Osteocyte (in vitro differentiated cells): Measurements from ENCODE around the gene HSD17B2. TPM values are rescaled to one million over a fixed set of nuclear protein-coding genes. Genes with fewer than 3 reads are reported as not detected.

Experiments
- DNase-seq: peaks from one replicate; pipeline ENCODE4 v3.0.0; 2021; ENCODE audit warnings: mixed read lengths; ENCODE audit not compliant: unreplicated experiment; ENCODE audit errors: extremely low spot score
- H3K27ac Mint-ChIP-seq: one replicate; pipeline ENCODE4 v1.8.0; 2021; ENCODE audit warnings: mild to moderate bottlenecking, mixed read lengths; ENCODE audit not compliant: unreplicated experiment
- H3K27me3 Mint-ChIP-seq: one replicate; pipeline ENCODE4 v1.8.0; 2021; ENCODE audit warnings: mixed read lengths; ENCODE audit not compliant: unreplicated experiment
- H3K36me3 Mint-ChIP-seq: one replicate; pipeline ENCODE4 v1.8.0; 2021; ENCODE audit warnings: mixed read lengths; ENCODE audit not compliant: unreplicated experiment
- H3K4me1 Mint-ChIP-seq: one replicate; pipeline ENCODE4 v1.8.0; 2021; ENCODE audit warnings: mixed read lengths; ENCODE audit not compliant: unreplicated experiment
- H3K4me3 Mint-ChIP-seq: one replicate; pipeline ENCODE4 v1.8.0; 2021; ENCODE audit warnings: mild to moderate bottlenecking, moderate library complexity, mixed read lengths; ENCODE audit not compliant: unreplicated experiment
- H3K9me3 Mint-ChIP-seq: one replicate; pipeline ENCODE4 v1.8.0; 2021; ENCODE audit warnings: mixed read lengths; ENCODE audit not compliant: unreplicated experiment
- CTCF ChIP-seq: fragments of 200-600 bp; sonication (generic); IDR thresholded peaks from 2 replicates; pipeline ENCODE4 v1.5.0; 2021; ENCODE audit warnings: antibody characterized with exemption, mild to moderate bottlenecking, moderate library complexity
- total RNA-seq: library from RNA; stranded (reverse); gene quantifications from 2 replicates; pipeline ENCODE4 v1.2.1, GENCODE V29; 2021

HSD17B2 gene
- total RNA-seq, 1 donor from 2014 or later, result 0.40 TPM

DNA sequence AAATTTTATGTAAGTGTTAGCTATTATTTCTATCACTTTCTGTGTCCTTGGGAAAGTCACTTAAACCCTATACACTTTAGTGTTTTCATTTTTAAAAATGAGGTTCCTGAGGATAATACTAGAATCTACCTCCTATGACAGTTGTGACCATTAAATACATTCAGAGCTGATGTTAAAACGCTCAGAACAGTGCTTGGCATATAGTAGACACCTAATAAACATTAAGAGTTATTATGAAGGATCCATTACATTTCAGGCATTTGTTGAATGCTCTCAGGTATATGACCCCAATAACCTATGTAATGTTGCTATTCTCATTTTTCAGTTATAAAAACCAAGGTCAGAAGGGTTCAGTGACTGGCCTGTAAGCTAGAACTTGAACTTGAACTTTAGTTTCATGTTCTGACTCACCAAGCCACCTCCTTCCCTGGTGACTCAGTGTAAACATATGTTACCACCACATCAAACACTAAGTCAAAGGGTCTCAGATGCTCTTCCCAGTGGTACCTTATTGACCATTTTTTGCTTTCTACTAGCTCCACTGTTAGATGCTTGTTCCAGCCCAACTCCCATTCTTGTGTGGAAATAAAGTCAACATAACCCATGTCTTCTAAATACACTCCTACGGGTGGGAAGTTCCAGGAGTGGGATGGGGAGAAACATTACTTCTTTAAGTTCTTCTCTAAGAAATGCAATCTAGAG, 47.6 kb downstream of the HSD17B2 start:
- no peak for DNase-seq
- TF ChIP-seq CTCF, result no peak
- H3K4me1 Mint-ChIP-seq, result no peaks in the 10 kb centered on the region
- no peaks in the 10 kb centered on the region for H3K36me3 Mint-ChIP-seq
- peaks cover 10% of the 10 kb centered on the region for H3K27me3 Mint-ChIP-seq
- no peaks in the 10 kb centered on the region for H3K9me3 Mint-ChIP-seq
- no peak overlapping the region for H3K4me3 Mint-ChIP-seq
- H3K27ac Mint-ChIP-seq, result no peak overlapping the region

GRCh38 chr16:82083710-82084353, 48.8 kb downstream of the HSD17B2 start:
- Mint-ChIP-seq H3K4me3 (no peak overlapping the region), H3K27me3 (peaks cover 10% of the 10 kb centered on the region), H3K9me3 (no peaks in the 10 kb centered on the region), H3K36me3 (no peaks in the 10 kb centered on the region), H3K27ac (no peak overlapping the region), H3K4me1 (no peaks in the 10 kb centered on the region)
- DNase-seq, result peak; percentile 13
- no peak for TF ChIP-seq CTCF

- Mint-ChIP-seq H3K4me3 (no peak overlapping the region), H3K27me3 (peaks cover 7% of the 10 kb centered on the region), H3K4me1 (no peaks in the 10 kb centered on the region), H3K36me3 (no peaks in the 10 kb centered on the region), H3K9me3 (no peaks in the 10 kb centered on the region), H3K27ac (no peak overlapping the region)
- no peak for DNase-seq
- no peak for TF ChIP-seq CTCF
Measured at GRCh38 chr16:82085011-82085779, 50.1 kb downstream of the HSD17B2 start.

- Mint-ChIP-seq H3K27me3 (peaks cover 4% of the 10 kb centered on the region), H3K9me3 (no peaks in the 10 kb centered on the region), H3K4me3 (no peak overlapping the region), H3K27ac (no peak overlapping the region), H3K36me3 (no peaks in the 10 kb centered on the region), H3K4me1 (no peaks in the 10 kb centered on the region)
- no peak for TF ChIP-seq CTCF
- no peak for DNase-seq
Measured at GRCh38 chr16:82088483-82088882, 53.4 kb downstream of the HSD17B2 start.

DNA sequence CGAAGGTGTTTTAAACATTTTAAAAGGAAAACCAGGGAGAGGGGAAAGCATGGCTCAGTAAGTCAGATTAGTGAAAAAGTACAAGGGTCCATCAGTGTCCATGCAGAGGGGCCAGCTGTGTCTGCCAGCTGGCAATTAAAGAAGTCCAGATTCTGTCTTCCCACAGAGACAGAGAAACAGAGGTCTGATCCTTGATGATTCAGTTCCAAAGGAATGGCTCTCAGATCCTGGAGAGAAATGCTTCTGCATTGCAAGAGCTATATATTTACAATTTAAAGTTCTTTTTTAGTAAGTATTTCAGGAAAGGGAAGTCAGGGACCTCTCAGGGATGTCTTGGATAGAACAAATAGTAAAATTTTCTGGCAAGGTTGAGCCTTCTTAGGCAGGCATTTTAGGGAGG, 56.2 kb downstream of the HSD17B2 start:
- Mint-ChIP-seq H3K36me3 (no peaks in the 10 kb centered on the region), H3K9me3 (no peaks in the 10 kb centered on the region), H3K27me3 (no peaks in the 10 kb centered on the region), H3K4me1 (no peaks in the 10 kb centered on the region), H3K4me3 (no peak overlapping the region), H3K27ac (no peak overlapping the region)
- no peak for DNase-seq
- TF ChIP-seq CTCF, result no peak
